ENCODE results near the gene R3HDM1.
"Not testable (repeated sequence)": the region's sequence is repeated elsewhere in the genome, so short reads cannot be mapped to it uniquely, and the experiment has no call there.

R3HDM1 gene

DNA sequence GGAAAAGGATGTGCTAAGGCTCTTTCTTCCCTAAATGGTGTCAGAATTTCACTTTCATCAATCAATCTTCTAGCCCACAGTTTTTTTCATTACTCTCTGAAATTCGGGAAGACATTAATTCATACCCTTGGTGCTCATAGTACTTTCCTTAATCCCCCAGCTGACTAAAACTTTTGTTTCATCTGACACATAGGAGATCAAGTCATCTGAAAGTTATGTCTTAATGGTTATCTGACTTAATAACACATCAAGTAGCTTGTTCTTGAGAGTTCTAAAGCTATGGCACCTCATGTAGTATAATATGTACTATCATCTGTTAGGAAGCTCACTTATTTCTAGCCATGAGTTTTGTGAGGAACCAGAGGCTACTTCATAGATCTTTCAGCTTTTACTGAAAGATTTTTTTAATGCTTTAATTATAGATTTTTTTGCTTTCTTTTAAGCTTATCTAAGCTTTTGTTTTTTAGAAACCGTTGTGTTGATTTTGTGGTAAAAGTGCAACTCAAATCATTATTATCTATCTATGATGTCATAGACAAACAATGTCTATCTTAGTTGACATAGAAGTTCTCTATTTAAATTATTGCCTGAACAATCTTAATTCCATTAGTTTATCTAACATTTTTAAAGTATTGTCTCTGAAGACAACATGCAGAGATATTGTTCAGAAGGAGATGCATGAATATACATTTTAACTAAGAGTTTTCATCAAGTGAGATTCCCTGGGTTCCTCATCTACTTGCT, 116.7 kb downstream of the R3HDM1 start:
- in situ Hi-C loops (cut with HindIII; ENCODE audit: low sequenced_read_pairs), result no loop called here
- no peak overlapping the region for H3K4me3 ChIP-seq (ENCODE audit: low read depth, low read length)
- DNase-seq (ENCODE audit: low read depth), result no peak
- TF ChIP-seq, protein P1, sequence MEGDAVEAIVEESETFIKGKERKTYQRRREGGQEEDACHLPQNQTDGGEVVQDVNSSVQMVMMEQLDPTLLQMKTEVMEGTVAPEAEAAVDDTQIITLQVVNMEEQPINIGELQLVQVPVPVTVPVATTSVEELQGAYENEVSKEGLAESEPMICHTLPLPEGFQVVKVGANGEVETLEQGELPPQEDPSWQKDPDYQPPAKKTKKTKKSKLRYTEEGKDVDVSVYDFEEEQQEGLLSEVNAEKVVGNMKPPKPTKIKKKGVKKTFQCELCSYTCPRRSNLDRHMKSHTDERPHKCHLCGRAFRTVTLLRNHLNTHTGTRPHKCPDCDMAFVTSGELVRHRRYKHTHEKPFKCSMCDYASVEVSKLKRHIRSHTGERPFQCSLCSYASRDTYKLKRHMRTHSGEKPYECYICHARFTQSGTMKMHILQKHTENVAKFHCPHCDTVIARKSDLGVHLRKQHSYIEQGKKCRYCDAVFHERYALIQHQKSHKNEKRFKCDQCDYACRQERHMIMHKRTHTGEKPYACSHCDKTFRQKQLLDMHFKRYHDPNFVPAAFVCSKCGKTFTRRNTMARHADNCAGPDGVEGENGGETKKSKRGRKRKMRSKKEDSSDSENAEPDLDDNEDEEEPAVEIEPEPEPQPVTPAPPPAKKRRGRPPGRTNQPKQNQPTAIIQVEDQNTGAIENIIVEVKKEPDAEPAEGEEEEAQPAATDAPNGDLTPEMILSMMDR (IDR thresholded peaks at IDR 0.05; ENCODE audit: low read depth, low read length, missing control alignments), result no peak

DNA sequence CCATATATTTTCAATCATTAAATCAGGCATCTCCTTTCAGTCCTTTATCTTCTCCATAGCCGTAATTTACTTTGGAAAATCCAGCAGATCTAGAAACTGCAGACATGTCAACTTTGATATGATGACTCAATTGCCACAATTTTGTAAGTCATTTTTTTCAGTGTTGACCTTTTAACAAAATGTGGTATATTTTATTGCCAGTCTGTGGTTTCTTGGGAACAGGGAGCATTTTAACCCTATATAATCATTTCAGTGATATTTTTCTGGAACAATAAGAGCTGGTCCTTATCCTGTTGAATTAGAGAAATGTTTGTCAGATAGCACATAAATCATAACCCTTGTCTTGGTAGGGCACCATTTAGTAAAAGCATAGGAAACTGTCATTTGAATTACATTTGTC, 119.4 kb downstream of the R3HDM1 start:
- no peak overlapping the region for H3K4me3 ChIP-seq (ENCODE audit: low read depth, low read length)
- in situ Hi-C loops (cut with HindIII; ENCODE audit: low sequenced_read_pairs), result no loop called here
- no peak for DNase-seq (ENCODE audit: low read depth)
- TF ChIP-seq, protein P1 (IDR thresholded peaks at IDR 0.05; ENCODE audit: low read depth, low read length, missing control alignments), result no peak

GRCh38 chr2:135651717-135652116, 120.4 kb downstream of the R3HDM1 start:
- no peak overlapping the region for H3K4me3 ChIP-seq (ENCODE audit: low read depth, low read length)
- in situ Hi-C loops (cut with HindIII; ENCODE audit: low sequenced_read_pairs), result no loop called here
- DNase-seq (ENCODE audit: low read depth), result no peak
- TF ChIP-seq, protein P1 (IDR thresholded peaks at IDR 0.05; ENCODE audit: low read depth, low read length, missing control alignments), result no peak

- H3K4me3 ChIP-seq (ENCODE audit: low read depth, low read length); in situ Hi-C loops (cut with HindIII; ENCODE audit: low sequenced_read_pairs); DNase-seq (ENCODE audit: low read depth): not testable (repeated sequence)
Measured at GRCh38 chr2:135654239-135654638, 123.0 kb downstream of the R3HDM1 start.

DNA sequence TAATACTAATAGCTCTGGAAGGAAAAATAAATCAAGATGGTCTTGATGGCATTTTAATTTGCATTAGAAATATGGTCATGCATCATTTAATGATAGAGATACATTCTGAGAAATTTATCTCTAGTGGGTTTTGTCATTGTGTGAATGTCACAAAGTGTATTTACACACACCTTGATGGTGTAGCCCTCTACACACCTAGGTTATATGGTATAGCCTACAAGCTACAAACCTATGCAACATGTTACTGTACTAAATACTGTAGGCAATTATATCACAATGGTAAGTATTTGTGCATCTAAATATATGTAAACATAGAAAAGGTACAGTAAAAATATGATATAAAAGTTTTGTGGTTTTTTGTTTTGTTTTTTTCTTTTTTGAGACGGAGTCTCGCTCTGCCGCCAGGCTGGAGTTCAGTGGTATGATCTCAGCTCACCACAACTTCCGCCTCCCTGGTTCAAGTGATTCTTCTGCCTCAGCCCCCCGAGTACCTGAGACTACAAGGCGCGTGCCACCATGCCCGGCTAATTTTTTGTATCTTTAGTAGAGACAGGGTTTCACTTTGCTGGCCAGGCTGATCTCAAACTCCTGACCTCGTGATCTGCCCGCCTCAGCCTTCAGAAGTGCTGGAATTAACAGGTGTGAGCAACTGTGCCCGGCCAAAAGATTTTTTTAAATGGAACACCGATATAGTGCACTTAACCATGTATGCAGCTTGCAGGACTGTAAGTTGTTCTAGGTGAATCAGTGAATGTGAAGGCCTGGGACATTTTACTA, 126.7 kb downstream of the R3HDM1 start:
- in situ Hi-C loops (cut with HindIII; ENCODE audit: low sequenced_read_pairs), result no loop called here

DNA sequence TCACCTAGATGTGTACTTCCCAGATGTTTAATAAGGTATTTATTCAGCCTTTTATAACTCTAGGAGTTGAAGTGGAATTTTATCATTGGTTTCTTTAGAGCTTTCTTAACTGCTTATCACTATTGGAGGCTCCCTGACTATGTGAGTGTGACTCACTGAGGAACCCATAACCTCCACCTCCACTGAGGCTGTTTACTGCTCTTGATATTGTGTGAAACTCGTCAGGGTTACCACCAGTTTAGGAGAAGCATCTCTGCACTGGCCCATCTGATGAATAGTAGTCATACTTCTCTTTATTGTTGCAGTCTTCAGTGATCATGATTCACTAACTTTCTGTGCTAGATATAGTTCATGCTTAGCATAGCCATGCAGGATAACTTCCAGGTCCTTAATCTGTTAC, 130.8 kb downstream of the R3HDM1 start:
- TF ChIP-seq, protein P1 (IDR thresholded peaks at IDR 0.05; ENCODE audit: low read depth, low read length, missing control alignments), result no peak
- no peak overlapping the region for H3K4me3 ChIP-seq (ENCODE audit: low read depth, low read length)
- no peak for DNase-seq (ENCODE audit: low read depth)
- in situ Hi-C loops (cut with HindIII; ENCODE audit: low sequenced_read_pairs), result no loop called here

More for the DNA sequence above, 126.7 kb downstream of the R3HDM1 start:
- no peak overlapping the region for H3K4me3 ChIP-seq (ENCODE audit: low read depth, low read length)
- TF ChIP-seq, protein P1 (IDR thresholded peaks at IDR 0.05; ENCODE audit: low read depth, low read length, missing control alignments), result no peak
- DNase-seq (ENCODE audit: low read depth), result no peak

GRCh38 chr2:135663148-135663700, 131.9 kb downstream of the R3HDM1 start:
- in situ Hi-C loops (cut with HindIII; ENCODE audit: low sequenced_read_pairs), result no loop called here

More at GRCh38 chr2:135663148-135663700, 131.9 kb downstream of the R3HDM1 start:
- TF ChIP-seq, protein P1 (IDR thresholded peaks at IDR 0.05; ENCODE audit: low read depth, low read length, missing control alignments), result no peak
- no peak overlapping the region for H3K4me3 ChIP-seq (ENCODE audit: low read depth, low read length)
- DNase-seq (ENCODE audit: low read depth), result no peak

All from astrocyte of the cerebellum (primary cell).